Measurements from ENCODE around the gene PATE2. TPM values are rescaled to one million over a fixed set of nuclear protein-coding genes. Genes with fewer than 3 reads are reported as not detected.

Gene PATE2
- total and polyA plus RNA-seq, 7 experiments from 2014 or later, result not detected

- H3K27me3 ChIP-seq (ENCODE audit: control insufficient read depth in 2 of 2, insufficient read depth in 2 of 2, low read length in 2 of 2), result no peaks in the 10 kb centered on the region
- CTCF ChIA-PET, result no interaction called here
These were observed 38.0 kb downstream of the PATE2 start for GRCh38 chr11:125740617-125741016.

GRCh38 chr11:125728969-125729368, 49.7 kb downstream of the PATE2 start:
- POLR2A ChIA-PET, result no interaction called here
- intact Hi-C loops (cut with micrococcal nuclease), result loop anchor here in 1 of 2 donors (10.0 kb wide), 1 partner anchor 146 kb away; no protein-coding TSS in a partner anchor
- Histone ChIP-seq H3K4me1 (ENCODE audit: control insufficient read depth in 2 of 2, insufficient read depth in 2 of 2, low read length in 2 of 2) (no peaks in the 10 kb centered on the region), H3K36me3 (ENCODE audit: control insufficient read depth in 2 of 3, insufficient read depth in 3 of 3, low read length in 3 of 3) (no peaks in the 10 kb centered on the region), H3K27me3 (ENCODE audit: control insufficient read depth in 2 of 2, insufficient read depth in 2 of 2, low read length in 2 of 2) (no peaks in the 10 kb centered on the region), H3K4me3 (ENCODE audit: low read length) (no peak overlapping the region), H3K9me3 (ENCODE audit: control insufficient read depth in 2 of 3, low read length in 3 of 3) (no peaks in the 10 kb centered on the region), H3K27ac (ENCODE audit: low read depth, low read length) (no peak overlapping the region)
- Mint-ChIP-seq H3K4me1 (peaks cover 0 to 2% (median 0%) of the 10 kb centered on the region in 7 donors), H3K9me3 (peaks cover 0 to 2% (median 0%) of the 10 kb centered on the region in 11 donors), H3K36me3 (no peaks in the 10 kb centered on the region), H3K27me3 (peaks cover 4 to 34% (median 19%) of the 10 kb centered on the region in 5 donors), H3K4me3 (no peak overlapping the region), H3K27ac (no peak overlapping the region)
- DNase-seq (no peak), ATAC-seq (no peak)
- CTCF ChIA-PET, result interaction anchor here (0.6 kb wide), 1 partner anchor 570 kb away, joined by 3 read pairs; no protein-coding TSS in a partner anchor

More at GRCh38 chr11:125740617-125741016, 38.0 kb downstream of the PATE2 start:
- H3K27me3 Mint-ChIP-seq, result peaks cover 0 to 21% (median 6%) of the 10 kb centered on the region in 5 donors
- Histone ChIP-seq H3K27ac (ENCODE audit: low read depth, low read length) (no peak overlapping the region), H3K4me3 (ENCODE audit: low read length) (no peak overlapping the region), H3K4me1 (ENCODE audit: control insufficient read depth in 2 of 2, insufficient read depth in 2 of 2, low read length in 2 of 2) (no peaks in the 10 kb centered on the region), H3K36me3 (ENCODE audit: control insufficient read depth in 2 of 3, insufficient read depth in 3 of 3, low read length in 3 of 3) (no peaks in the 10 kb centered on the region), H3K9me3 (ENCODE audit: control insufficient read depth in 2 of 3, low read length in 3 of 3) (no peaks in the 10 kb centered on the region)
- no peak for DNase-seq
- ATAC-seq, result no peak
- intact Hi-C loops (cut with micrococcal nuclease), result no loop called here
- H3K27ac Mint-ChIP-seq, result no peak overlapping the region
- peaks cover 0 to 23% (median 9%) of the 10 kb centered on the region in 11 donors for H3K9me3 Mint-ChIP-seq
- H3K4me3 Mint-ChIP-seq, result no peak overlapping the region
- POLR2A ChIA-PET, result no interaction called here
- H3K36me3 Mint-ChIP-seq, result no peaks in the 10 kb centered on the region
- no peaks in the 10 kb centered on the region for H3K4me1 Mint-ChIP-seq

Other genes with a start within 250 kb of the PATE2 start
- 10 to 100 TPM; 21.3 to 42.7 (median 35.7) TPM for gene EI24, start 209.4 kb downstream of the PATE2 start, total RNA-seq
- gene EI24, start 209.4 kb downstream of the PATE2 start, polyA plus RNA-seq, result 100 to 1,000 TPM in 1 of 2 donors, 10 to 100 TPM in 1; 79.4 to 102 TPM
- gene STT3A, start 186.0 kb downstream of the PATE2 start, total RNA-seq, result 100 to 1,000 TPM in 1 of 5 experiments, 10 to 100 TPM in 4; 39.6 to 153 (median 84.5) TPM
- gene STT3A, start 186.0 kb downstream of the PATE2 start, polyA plus RNA-seq, result 10 to 100 TPM; 27.3 to 60.6 TPM
- gene CHEK1, start 153.7 kb downstream of the PATE2 start, total RNA-seq, result 10 to 100 TPM in 1 of 5 experiments, 1 to 10 TPM in 4; 2.2 to 62.6 (median 7.5) TPM
- gene CHEK1, start 153.7 kb downstream of the PATE2 start, polyA plus RNA-seq, result 1 to 10 TPM; 1.2 to 1.7 TPM
- gene ACRV1, start 98.0 kb downstream of the PATE2 start, total RNA-seq, result not detected
- gene ACRV1, start 98.0 kb downstream of the PATE2 start, polyA plus RNA-seq, result not detected
- gene PATE1, start 32.5 kb downstream of the PATE2 start, total RNA-seq, result not detected
- not detected for gene PATE1, start 32.5 kb downstream of the PATE2 start, polyA plus RNA-seq
- gene PATE3, start 9.3 kb upstream of the PATE2 start, total RNA-seq, result not detected
- not detected for gene PATE3, start 9.3 kb upstream of the PATE2 start, polyA plus RNA-seq
- not detected for gene PATE4, start 54.5 kb upstream of the PATE2 start, total RNA-seq
- not detected for gene PATE4, start 54.5 kb upstream of the PATE2 start, polyA plus RNA-seq
- gene HYLS1, start 108.8 kb upstream of the PATE2 start, total RNA-seq, result 10 to 100 TPM in 1 of 5 experiments, 1 to 10 TPM in 4; 2.7 to 13.1 (median 8.0) TPM
- gene HYLS1, start 108.8 kb upstream of the PATE2 start, polyA plus RNA-seq, result 10 to 100 TPM in 1 of 2 donors, 1 to 10 TPM in 1; 7.5 to 13.1 TPM
- gene PUS3, start 124.4 kb upstream of the PATE2 start, total RNA-seq, result 10 to 100 TPM in 2 of 5 experiments, 1 to 10 TPM in 3; 4.6 to 15.3 (median 9.3) TPM
- 10 to 100 TPM in 1 of 2 donors, 1 to 10 TPM in 1; 9.6 to 14.1 TPM for gene PUS3, start 124.4 kb upstream of the PATE2 start, polyA plus RNA-seq
- gene DDX25, start 125.7 kb upstream of the PATE2 start, total RNA-seq, result under 1 TPM in 1 of 5 experiments, not detected in 4; 0.05 TPM
- under 1 TPM in 1 of 2 donors, not detected in 1; 0.02 TPM for gene DDX25, start 125.7 kb upstream of the PATE2 start, polyA plus RNA-seq
- gene VSIG10L2, start 167.2 kb upstream of the PATE2 start, total RNA-seq, result not detected
- not detected for gene VSIG10L2, start 167.2 kb upstream of the PATE2 start, polyA plus RNA-seq

Measured in naive thymus-derived CD4-positive, alpha-beta T cell (primary cell).